HEK293T (cell line): ENCODE measurements around the gene NBPF12.
"Not testable (repeated sequence)": the region's sequence is repeated elsewhere in the genome, so short reads cannot be mapped to it uniquely, and the experiment has no call there.

Experiments
- CTCF ChIA-PET: fragments of 350-600 bp; formaldehyde crosslinking; extraction: SDS; loops from one replicate; lab custom pipeline; 2021; ENCODE audit warnings: antibody characterized with exemption, inconsistent platforms; lab: Yijun Ruan, JAX
- POLR2A ChIA-PET: fragments of 350-600 bp; formaldehyde crosslinking; extraction: SDS; loops from one replicate; lab custom pipeline; 2020; ENCODE audit warnings: antibody characterized with exemption, inconsistent platforms; lab: Yijun Ruan, JAX
- DNase-seq: peaks from one replicate; pipeline ENCODE4 v3.0.0; 2012; ENCODE audit warnings: mixed read lengths; ENCODE audit errors: extremely low spot score
- L3MBTL2 ChIP-seq: fragments of 450-650 bp; conservative IDR thresholded peaks from 2 replicates; pipeline ENCODE4 v1.6.1; 2016; ENCODE audit warnings: mild to moderate bottlenecking
- SP1 ChIP-seq: fragments of 450-650 bp; IDR thresholded peaks from 2 replicates; pipeline ENCODE4 v1.6.1; 2017
- ZNF384 ChIP-seq: fragments of 450-650 bp; IDR thresholded peaks from 2 replicates; pipeline ENCODE4 v1.6.1; 2016

The NBPF12 gene

GRCh38 chr1:146966351-146966750 lies 28.2 kb downstream of the NBPF12 start:
- DNase-seq, POLR2A ChIA-PET, CTCF ChIA-PET: not testable (repeated sequence)

- CTCF ChIA-PET, POLR2A ChIA-PET, DNase-seq: not testable (repeated sequence)
Observed at GRCh38 chr1:146970656-146971055, 32.5 kb downstream of the NBPF12 start.

- POLR2A ChIA-PET, DNase-seq, CTCF ChIA-PET: not testable (repeated sequence)
Observed at GRCh38 chr1:146972681-146973080, 34.6 kb downstream of the NBPF12 start.

GRCh38 chr1:146985855-146986254 lies 47.7 kb downstream of the NBPF12 start:
- POLR2A ChIA-PET, DNase-seq, CTCF ChIA-PET: not testable (repeated sequence)

- POLR2A ChIA-PET, CTCF ChIA-PET: not testable (repeated sequence)
Observed at GRCh38 chr1:146986450-146986849, 48.3 kb downstream of the NBPF12 start.

GRCh38 chr1:146987502-146987901 lies 49.4 kb downstream of the NBPF12 start:
- POLR2A ChIA-PET, CTCF ChIA-PET, DNase-seq: not testable (repeated sequence)

More at GRCh38 chr1:146986450-146986849, 48.3 kb downstream of the NBPF12 start:
- not testable (repeated sequence) for DNase-seq

- CTCF ChIA-PET, DNase-seq, POLR2A ChIA-PET: not testable (repeated sequence)
Observed at GRCh38 chr1:146989455-146989854, 51.3 kb downstream of the NBPF12 start.

GRCh38 chr1:147008495-147008894 lies 70.4 kb downstream of the NBPF12 start:
- CTCF ChIA-PET, DNase-seq, POLR2A ChIA-PET: not testable (repeated sequence)

GRCh38 chr1:147026975-147027374 lies 88.9 kb downstream of the NBPF12 start:
- POLR2A ChIA-PET: not testable (repeated sequence)

GRCh38 chr1:147030066-147030653 lies 92.0 kb downstream of the NBPF12 start:
- POLR2A ChIA-PET, CTCF ChIA-PET, DNase-seq: not testable (repeated sequence)

More at GRCh38 chr1:147026975-147027374, 88.9 kb downstream of the NBPF12 start:
- DNase-seq, CTCF ChIA-PET: not testable (repeated sequence)

GRCh38 chr1:147039916-147040315 lies 101.8 kb downstream of the NBPF12 start:
- DNase-seq: no peak
- no peak for TF ChIP-seq SP1
- TF ChIP-seq L3MBTL2: no peak
- no peak for TF ChIP-seq ZNF384
- ChIA-PET POLR2A (no interaction called here), CTCF (no interaction called here)

GRCh38 chr1:147042891-147043290 lies 104.8 kb downstream of the NBPF12 start:
- DNase-seq, CTCF ChIA-PET, POLR2A ChIA-PET: not testable (repeated sequence)

GRCh38 chr1:147044511-147044910 lies 106.4 kb downstream of the NBPF12 start:
- DNase-seq, CTCF ChIA-PET, POLR2A ChIA-PET: not testable (repeated sequence)
